Panc1 (cell line): ENCODE measurements around the gene PLA2G4F. TPM values are rescaled to one million over a fixed set of nuclear protein-coding genes. Genes with fewer than 3 reads are reported as not detected.

Experiments used
- ATAC-seq: fragments of 200-7000 bp; cut with Tn5 transposase; 2 replicates; pipeline ENCODE4 v1.9.1; 2020; ENCODE audit warnings: mild to moderate bottlenecking, moderate library complexity
- BruUV-seq: library from RNA; stranded (reverse); fragments of 400-500 nt; replicated peaks from 2 replicates; lab custom pipeline; 2021; lab: Mats Ljungman, UMichigan
- CTCF ChIA-PET: fragments of 300-600 bp; sonication (Branson Sonifier 250); formaldehyde crosslinking; loops from one replicate; lab custom pipeline; 2022; ENCODE audit warnings: antibody characterized with exemption; lab: Charles Lee
- POLR2A ChIA-PET: fragments of 300-600 bp; sonication (Branson Sonifier 250); formaldehyde crosslinking; loops from one replicate; lab custom pipeline; 2022; ENCODE audit warnings: antibody characterized with exemption; lab: Charles Lee
- DNase-seq: peaks from one replicate; pipeline ENCODE4 v3.0.0-alpha.2; 2010; ENCODE audit warnings: low read depth, low spot score
- H3K27ac ChIP-seq: 2 replicates; pipeline ENCODE4 v1.5.1; 2011; ENCODE audit warnings: mild to moderate bottlenecking, low read length, inconsistent platforms
- H3K27me3 ChIP-seq: fragments of 200-500 bp; sonication (Bioruptor generic); 2 replicates; pipeline ENCODE4 v1.6.0; 2014; ENCODE audit warnings: low read length, inconsistent platforms; ENCODE audit not compliant: control insufficient read depth, insufficient read depth
- H3K36me3 ChIP-seq: fragments of 200-500 bp; sonication (Bioruptor generic); 2 replicates; pipeline ENCODE4 v1.5.1; 2014; ENCODE audit warnings: inconsistent platforms, mild to moderate bottlenecking, low read length, moderate library complexity; ENCODE audit not compliant: control insufficient read depth, insufficient read depth
- H3K4me1 ChIP-seq: 2 replicates; pipeline ENCODE4 v1.5.1; 2011; ENCODE audit warnings: inconsistent platforms, mild to moderate bottlenecking, low read length, moderate library complexity; ENCODE audit not compliant: control insufficient read depth, insufficient read depth
- H3K4me3 ChIP-seq, 2 experiments: 2 replicates each; pipeline ENCODE4 v1.5.1; 2011 to 2012; ENCODE audit warnings: low read depth in 2 of 2, low read length in 2 of 2, mild to moderate bottlenecking in 2 of 2, inconsistent platforms in 1 of 2, moderate library complexity in 1 of 2
- H3K9me3 ChIP-seq: fragments of 200-500 bp; sonication (Bioruptor generic); 2 replicates; pipeline ENCODE4 v1.5.1; 2014; ENCODE audit warnings: low read depth, mild to moderate bottlenecking, inconsistent platforms, low read length, moderate library complexity; ENCODE audit not compliant: control insufficient read depth, insufficient read depth
- POLR2AphosphoS5 ChIP-seq: IDR thresholded peaks from 2 replicates; pipeline ENCODE4 v1.6.1; 2012; ENCODE audit warnings: mild to moderate bottlenecking, low read depth, low read length, moderate library complexity
- SIN3A ChIP-seq: IDR thresholded peaks from 2 replicates; pipeline ENCODE4 v1.6.1; 2012; ENCODE audit warnings: low read depth, mild to moderate bottlenecking, low read length, moderate library complexity, borderline replicate concordance; ENCODE audit not compliant: insufficient read depth
- TCF7L2 ChIP-seq: IDR thresholded peaks from 2 replicates; pipeline ENCODE4 v1.6.1; 2011; ENCODE audit warnings: mild to moderate bottlenecking, low read depth, low read length, inconsistent platforms
- in situ Hi-C: cut with HindIII; loops from 2 replicates; pipeline ENCODE4 v1.10.0; 2016; ENCODE audit warnings: low sequenced_read_pairs, low pct_unique_long_range_greater_than_20kb
- intact Hi-C: fragments of 100-400 bp; cut with micrococcal nuclease; formaldehyde crosslinking; loops from one replicate; pipeline ENCODE4 v1.10.0; 2022; ENCODE audit not compliant: unreplicated experiment
- total RNA-seq: library from RNA; stranded (reverse); gene quantifications from one replicate; pipeline ENCODE4 v1.2.1, GENCODE V29; 2021; ENCODE audit not compliant: unreplicated experiment
- TF ChIP-seq, protein P1 (sequence below), 2 experiments: IDR thresholded peaks; 2 replicates each; pipeline ENCODE4 v1.6.1; 2011 to 2012; ENCODE audit warnings: low read depth in 2 of 2, control low read depth in 1 of 2, low read length in 1 of 2, mild to moderate bottlenecking in 1 of 2, moderate library complexity in 1 of 2; ENCODE audit not compliant: insufficient read depth in 1 of 2
- TF ChIP-seq, protein P2 (sequence below): fragments of 450-650 bp; IDR thresholded peaks from 2 replicates; pipeline ENCODE4 v1.5.1; 2017; ENCODE audit warnings: mild to moderate bottlenecking

PLA2G4F gene
- total RNA-seq, 1 experiment from 2014 or later = not detected

DNA sequence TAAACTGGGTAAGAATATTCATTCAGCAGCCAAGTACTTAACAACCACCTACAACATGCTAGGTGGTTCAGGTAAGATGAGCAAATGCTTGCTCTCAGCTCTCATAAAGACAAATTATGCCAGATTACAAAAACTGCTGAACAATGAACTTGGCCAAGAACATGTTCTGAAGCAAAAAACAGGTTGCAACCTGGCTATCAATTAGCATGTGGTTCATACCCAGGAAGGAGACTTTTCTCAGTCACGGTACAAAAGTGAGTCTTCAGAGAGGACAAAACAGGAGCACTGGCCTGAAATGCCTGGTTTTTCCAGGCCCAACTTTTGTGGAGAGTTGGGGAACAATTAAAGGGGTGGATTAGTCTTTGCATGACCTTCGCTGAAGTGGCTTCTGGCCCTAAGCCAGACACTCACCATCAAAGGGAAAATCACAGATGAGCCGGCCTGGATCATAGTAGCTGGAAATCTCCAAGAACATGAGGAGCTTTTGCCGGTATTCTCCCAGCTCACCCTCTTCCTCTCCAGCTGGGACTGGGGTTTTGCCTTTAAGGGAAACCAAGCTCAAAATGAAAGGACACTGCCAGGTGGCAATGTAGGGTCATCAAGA is 7.6 kb upstream of the PLA2G4F start:
- in situ Hi-C loops = no loop called here
- no peaks in the 10 kb centered on the region for H3K4me1 ChIP-seq
- DNase-seq = no peak
- ATAC-seq = no peak
- no peaks in the 10 kb centered on the region for H3K9me3 ChIP-seq
- intact Hi-C loops = no loop called here
- no peak overlapping the region for H3K27ac ChIP-seq
- no peak overlapping the region for H3K4me3 ChIP-seq
- BruUV-seq = no TSS peak
- ChIA-PET POLR2A (no interaction called here), CTCF (interaction anchor here (0.6 kb wide), 1 partner anchor 221 kb away, joined by 5 read pairs; no protein-coding TSS in a partner anchor)
- no peaks in the 10 kb centered on the region for H3K27me3 ChIP-seq
- H3K36me3 ChIP-seq = peaks cover 24% of the 10 kb centered on the region
- TF ChIP-seq, protein P1, sequence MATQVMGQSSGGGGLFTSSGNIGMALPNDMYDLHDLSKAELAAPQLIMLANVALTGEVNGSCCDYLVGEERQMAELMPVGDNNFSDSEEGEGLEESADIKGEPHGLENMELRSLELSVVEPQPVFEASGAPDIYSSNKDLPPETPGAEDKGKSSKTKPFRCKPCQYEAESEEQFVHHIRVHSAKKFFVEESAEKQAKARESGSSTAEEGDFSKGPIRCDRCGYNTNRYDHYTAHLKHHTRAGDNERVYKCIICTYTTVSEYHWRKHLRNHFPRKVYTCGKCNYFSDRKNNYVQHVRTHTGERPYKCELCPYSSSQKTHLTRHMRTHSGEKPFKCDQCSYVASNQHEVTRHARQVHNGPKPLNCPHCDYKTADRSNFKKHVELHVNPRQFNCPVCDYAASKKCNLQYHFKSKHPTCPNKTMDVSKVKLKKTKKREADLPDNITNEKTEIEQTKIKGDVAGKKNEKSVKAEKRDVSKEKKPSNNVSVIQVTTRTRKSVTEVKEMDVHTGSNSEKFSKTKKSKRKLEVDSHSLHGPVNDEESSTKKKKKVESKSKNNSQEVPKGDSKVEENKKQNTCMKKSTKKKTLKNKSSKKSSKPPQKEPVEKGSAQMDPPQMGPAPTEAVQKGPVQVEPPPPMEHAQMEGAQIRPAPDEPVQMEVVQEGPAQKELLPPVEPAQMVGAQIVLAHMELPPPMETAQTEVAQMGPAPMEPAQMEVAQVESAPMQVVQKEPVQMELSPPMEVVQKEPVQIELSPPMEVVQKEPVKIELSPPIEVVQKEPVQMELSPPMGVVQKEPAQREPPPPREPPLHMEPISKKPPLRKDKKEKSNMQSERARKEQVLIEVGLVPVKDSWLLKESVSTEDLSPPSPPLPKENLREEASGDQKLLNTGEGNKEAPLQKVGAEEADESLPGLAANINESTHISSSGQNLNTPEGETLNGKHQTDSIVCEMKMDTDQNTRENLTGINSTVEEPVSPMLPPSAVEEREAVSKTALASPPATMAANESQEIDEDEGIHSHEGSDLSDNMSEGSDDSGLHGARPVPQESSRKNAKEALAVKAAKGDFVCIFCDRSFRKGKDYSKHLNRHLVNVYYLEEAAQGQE (IDR thresholded peaks at IDR 0.05; ENCODE audit: insufficient read depth in 1 of 2, low read depth in 2 of 2, low read length in 1 of 2) = no peak
- TF ChIP-seq SIN3A = no peak
- TF ChIP-seq POLR2AphosphoS5 = no peak
- TF ChIP-seq TCF7L2 = no peak
- TF ChIP-seq, protein P2, sequence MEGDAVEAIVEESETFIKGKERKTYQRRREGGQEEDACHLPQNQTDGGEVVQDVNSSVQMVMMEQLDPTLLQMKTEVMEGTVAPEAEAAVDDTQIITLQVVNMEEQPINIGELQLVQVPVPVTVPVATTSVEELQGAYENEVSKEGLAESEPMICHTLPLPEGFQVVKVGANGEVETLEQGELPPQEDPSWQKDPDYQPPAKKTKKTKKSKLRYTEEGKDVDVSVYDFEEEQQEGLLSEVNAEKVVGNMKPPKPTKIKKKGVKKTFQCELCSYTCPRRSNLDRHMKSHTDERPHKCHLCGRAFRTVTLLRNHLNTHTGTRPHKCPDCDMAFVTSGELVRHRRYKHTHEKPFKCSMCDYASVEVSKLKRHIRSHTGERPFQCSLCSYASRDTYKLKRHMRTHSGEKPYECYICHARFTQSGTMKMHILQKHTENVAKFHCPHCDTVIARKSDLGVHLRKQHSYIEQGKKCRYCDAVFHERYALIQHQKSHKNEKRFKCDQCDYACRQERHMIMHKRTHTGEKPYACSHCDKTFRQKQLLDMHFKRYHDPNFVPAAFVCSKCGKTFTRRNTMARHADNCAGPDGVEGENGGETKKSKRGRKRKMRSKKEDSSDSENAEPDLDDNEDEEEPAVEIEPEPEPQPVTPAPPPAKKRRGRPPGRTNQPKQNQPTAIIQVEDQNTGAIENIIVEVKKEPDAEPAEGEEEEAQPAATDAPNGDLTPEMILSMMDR = no peak

DNA sequence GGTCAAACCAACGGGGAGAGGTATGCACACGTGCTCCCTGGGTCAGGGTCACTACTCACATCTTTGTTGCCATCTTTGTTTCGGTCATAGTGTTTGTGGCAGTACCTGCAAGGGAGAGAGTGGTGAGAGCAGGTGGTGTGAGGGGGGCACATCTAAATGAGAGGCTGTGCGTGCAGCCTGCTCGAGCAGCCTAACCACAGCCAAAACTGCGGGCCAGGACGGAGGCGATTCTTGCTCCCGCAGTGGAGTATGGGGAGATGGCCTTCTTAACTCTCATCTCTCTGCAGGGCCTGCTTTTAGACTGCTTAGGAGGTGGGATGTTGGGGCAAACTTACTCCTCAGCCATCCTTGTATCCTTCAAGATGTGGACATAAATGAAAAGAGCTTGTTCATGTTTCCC is 6.9 kb upstream of the PLA2G4F start:
- Histone ChIP-seq H3K27ac (no peak overlapping the region), H3K27me3 (no peaks in the 10 kb centered on the region), H3K36me3 (peaks cover 21% of the 10 kb centered on the region; the same call in 1 of the 2 replicates), H3K4me1 (no peaks in the 10 kb centered on the region), H3K9me3 (no peaks in the 10 kb centered on the region), H3K4me3 (no peak overlapping the region)
- in situ Hi-C loops = no loop called here
- DNase-seq (no peak), ATAC-seq (no peak)
- POLR2A ChIA-PET = no interaction called here
- CTCF ChIA-PET = interaction anchor here (0.6 kb wide), 1 partner anchor 222 kb away, joined by 5 read pairs; no protein-coding TSS in a partner anchor
- intact Hi-C loops = no loop called here
- BruUV-seq = no TSS peak
- TF ChIP-seq TCF7L2 (no peak), SIN3A (no peak), POLR2AphosphoS5 (no peak)
- TF ChIP-seq, protein P2 = no peak
- TF ChIP-seq, protein P1 (IDR thresholded peaks at IDR 0.05; ENCODE audit: insufficient read depth in 1 of 2, low read depth in 2 of 2, low read length in 1 of 2) = no peak
